Measurements from ENCODE around the gene LRPAP1.

LRPAP1 gene

GRCh38 chr4:3486541-3487540 lies 45.4 kb downstream of the LRPAP1 start:
- DNase-seq (ENCODE audit: low read depth): no peak
- no peak for TF ChIP-seq CTCF (IDR thresholded peaks at IDR 0.05; ENCODE audit: control insufficient read depth, extremely low read depth, insufficient read depth)
- no peak overlapping the region for H3K4me3 ChIP-seq (ENCODE audit: low read depth, low read length)

GRCh38 chr4:3485886-3486540 lies 46.2 kb downstream of the LRPAP1 start:
- H3K4me3 ChIP-seq (ENCODE audit: low read depth, low read length): no peak overlapping the region
- no peak for DNase-seq (ENCODE audit: low read depth)
- TF ChIP-seq CTCF (IDR thresholded peaks at IDR 0.05; ENCODE audit: control insufficient read depth, extremely low read depth, insufficient read depth): no peak

- TF ChIP-seq CTCF (IDR thresholded peaks at IDR 0.05; ENCODE audit: control insufficient read depth, extremely low read depth, insufficient read depth): no peak
- H3K4me3 ChIP-seq (ENCODE audit: low read depth, low read length): no peak overlapping the region
- DNase-seq (ENCODE audit: low read depth): no peak
These were observed 47.0 kb downstream of the LRPAP1 start for GRCh38 chr4:3485011-3485791.

- no peak overlapping the region for H3K4me3 ChIP-seq (ENCODE audit: low read depth, low read length)
- no peak for DNase-seq (ENCODE audit: low read depth)
- TF ChIP-seq CTCF (IDR thresholded peaks at IDR 0.05; ENCODE audit: control insufficient read depth, extremely low read depth, insufficient read depth): no peak
These were observed 47.9 kb downstream of the LRPAP1 start for GRCh38 chr4:3484057-3484973.

GRCh38 chr4:3483471-3483921 lies 48.7 kb downstream of the LRPAP1 start:
- no peak overlapping the region for H3K4me3 ChIP-seq (ENCODE audit: low read depth, low read length)
- no peak for DNase-seq (ENCODE audit: low read depth)

More at GRCh38 chr4:3483471-3483921, 48.7 kb downstream of the LRPAP1 start:
- no peak for TF ChIP-seq CTCF (IDR thresholded peaks at IDR 0.05; ENCODE audit: control insufficient read depth, extremely low read depth, insufficient read depth)
